Breast epithelium (tissue), 3 donors: ENCODE results near the gene ATG2B.

Experiments
- CTCF ChIP-seq, 3 donors: fragments of 450-650 bp; IDR thresholded peaks; one replicate each; pipeline ENCODE4 v1.5.1; 2016 to 2017; ENCODE audit warnings: antibody characterized with exemption in 3 of 3, mild to moderate bottlenecking in 3 of 3, moderate library complexity in 3 of 3
- POLR2A ChIP-seq: fragments of 450-650 bp; IDR thresholded peaks from one replicate; pipeline ENCODE4 v1.6.1; 2016; ENCODE audit warnings: antibody characterized with exemption, mild to moderate bottlenecking, moderate library complexity
- POLR2AphosphoS5 ChIP-seq, 3 donors: sonication (generic); formaldehyde crosslinking; IDR thresholded peaks; one replicate each; pipeline ENCODE4 v1.6.1; 2017; ENCODE audit warnings: antibody characterized with exemption in 3 of 3

- TF ChIP-seq POLR2A (no peak), CTCF (IDR thresholded peaks at IDR 0.05) (no peak), POLR2AphosphoS5 (IDR thresholded peaks at IDR 0.05) (no peak)
Observed at GRCh38 chr14:96237641-96238040, 125.5 kb downstream of the ATG2B start.
